ENCODE data around the gene RNF130.

DNA sequence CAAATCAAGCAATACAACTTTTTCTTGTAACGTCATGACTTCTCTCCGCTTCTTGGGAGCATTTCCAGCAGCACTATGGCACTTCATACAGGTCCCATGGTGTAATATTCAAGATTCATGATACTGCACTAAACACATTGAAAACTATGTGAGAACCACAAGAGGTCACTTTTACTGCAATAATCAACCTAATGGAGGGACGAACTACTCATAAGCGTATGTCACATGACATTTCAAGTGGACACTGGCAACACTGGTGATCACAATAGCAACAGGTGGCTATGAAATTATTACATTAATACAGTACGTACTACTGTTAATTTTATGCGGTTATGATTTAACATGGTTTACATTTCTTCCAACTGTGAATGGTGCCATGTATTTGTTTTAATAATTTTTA, 85.2 kb downstream of the RNF130 start:
- no peak for TF ChIP-seq JUND (IDR thresholded peaks at IDR 0.05)
- no peak for TF ChIP-seq FOXA1 (IDR thresholded peaks at IDR 0.05)
- TF ChIP-seq HNF4A (conservative IDR thresholded peaks at IDR 0.05), result no peak
- TF ChIP-seq, protein P1, sequence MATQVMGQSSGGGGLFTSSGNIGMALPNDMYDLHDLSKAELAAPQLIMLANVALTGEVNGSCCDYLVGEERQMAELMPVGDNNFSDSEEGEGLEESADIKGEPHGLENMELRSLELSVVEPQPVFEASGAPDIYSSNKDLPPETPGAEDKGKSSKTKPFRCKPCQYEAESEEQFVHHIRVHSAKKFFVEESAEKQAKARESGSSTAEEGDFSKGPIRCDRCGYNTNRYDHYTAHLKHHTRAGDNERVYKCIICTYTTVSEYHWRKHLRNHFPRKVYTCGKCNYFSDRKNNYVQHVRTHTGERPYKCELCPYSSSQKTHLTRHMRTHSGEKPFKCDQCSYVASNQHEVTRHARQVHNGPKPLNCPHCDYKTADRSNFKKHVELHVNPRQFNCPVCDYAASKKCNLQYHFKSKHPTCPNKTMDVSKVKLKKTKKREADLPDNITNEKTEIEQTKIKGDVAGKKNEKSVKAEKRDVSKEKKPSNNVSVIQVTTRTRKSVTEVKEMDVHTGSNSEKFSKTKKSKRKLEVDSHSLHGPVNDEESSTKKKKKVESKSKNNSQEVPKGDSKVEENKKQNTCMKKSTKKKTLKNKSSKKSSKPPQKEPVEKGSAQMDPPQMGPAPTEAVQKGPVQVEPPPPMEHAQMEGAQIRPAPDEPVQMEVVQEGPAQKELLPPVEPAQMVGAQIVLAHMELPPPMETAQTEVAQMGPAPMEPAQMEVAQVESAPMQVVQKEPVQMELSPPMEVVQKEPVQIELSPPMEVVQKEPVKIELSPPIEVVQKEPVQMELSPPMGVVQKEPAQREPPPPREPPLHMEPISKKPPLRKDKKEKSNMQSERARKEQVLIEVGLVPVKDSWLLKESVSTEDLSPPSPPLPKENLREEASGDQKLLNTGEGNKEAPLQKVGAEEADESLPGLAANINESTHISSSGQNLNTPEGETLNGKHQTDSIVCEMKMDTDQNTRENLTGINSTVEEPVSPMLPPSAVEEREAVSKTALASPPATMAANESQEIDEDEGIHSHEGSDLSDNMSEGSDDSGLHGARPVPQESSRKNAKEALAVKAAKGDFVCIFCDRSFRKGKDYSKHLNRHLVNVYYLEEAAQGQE (IDR thresholded peaks at IDR 0.05), result no peak
- TF ChIP-seq, protein P2, sequence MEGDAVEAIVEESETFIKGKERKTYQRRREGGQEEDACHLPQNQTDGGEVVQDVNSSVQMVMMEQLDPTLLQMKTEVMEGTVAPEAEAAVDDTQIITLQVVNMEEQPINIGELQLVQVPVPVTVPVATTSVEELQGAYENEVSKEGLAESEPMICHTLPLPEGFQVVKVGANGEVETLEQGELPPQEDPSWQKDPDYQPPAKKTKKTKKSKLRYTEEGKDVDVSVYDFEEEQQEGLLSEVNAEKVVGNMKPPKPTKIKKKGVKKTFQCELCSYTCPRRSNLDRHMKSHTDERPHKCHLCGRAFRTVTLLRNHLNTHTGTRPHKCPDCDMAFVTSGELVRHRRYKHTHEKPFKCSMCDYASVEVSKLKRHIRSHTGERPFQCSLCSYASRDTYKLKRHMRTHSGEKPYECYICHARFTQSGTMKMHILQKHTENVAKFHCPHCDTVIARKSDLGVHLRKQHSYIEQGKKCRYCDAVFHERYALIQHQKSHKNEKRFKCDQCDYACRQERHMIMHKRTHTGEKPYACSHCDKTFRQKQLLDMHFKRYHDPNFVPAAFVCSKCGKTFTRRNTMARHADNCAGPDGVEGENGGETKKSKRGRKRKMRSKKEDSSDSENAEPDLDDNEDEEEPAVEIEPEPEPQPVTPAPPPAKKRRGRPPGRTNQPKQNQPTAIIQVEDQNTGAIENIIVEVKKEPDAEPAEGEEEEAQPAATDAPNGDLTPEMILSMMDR (IDR thresholded peaks at IDR 0.05; ENCODE audit: low read depth, low read length, missing input control), result no peak
- TF ChIP-seq, protein P3, sequence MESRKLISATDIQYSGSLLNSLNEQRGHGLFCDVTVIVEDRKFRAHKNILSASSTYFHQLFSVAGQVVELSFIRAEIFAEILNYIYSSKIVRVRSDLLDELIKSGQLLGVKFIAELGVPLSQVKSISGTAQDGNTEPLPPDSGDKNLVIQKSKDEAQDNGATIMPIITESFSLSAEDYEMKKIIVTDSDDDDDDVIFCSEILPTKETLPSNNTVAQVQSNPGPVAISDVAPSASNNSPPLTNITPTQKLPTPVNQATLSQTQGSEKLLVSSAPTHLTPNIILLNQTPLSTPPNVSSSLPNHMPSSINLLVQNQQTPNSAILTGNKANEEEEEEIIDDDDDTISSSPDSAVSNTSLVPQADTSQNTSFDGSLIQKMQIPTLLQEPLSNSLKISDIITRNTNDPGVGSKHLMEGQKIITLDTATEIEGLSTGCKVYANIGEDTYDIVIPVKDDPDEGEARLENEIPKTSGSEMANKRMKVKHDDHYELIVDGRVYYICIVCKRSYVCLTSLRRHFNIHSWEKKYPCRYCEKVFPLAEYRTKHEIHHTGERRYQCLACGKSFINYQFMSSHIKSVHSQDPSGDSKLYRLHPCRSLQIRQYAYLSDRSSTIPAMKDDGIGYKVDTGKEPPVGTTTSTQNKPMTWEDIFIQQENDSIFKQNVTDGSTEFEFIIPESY (IDR thresholded peaks at IDR 0.05), result no peak
- TF ChIP-seq GABPA (IDR thresholded peaks at IDR 0.05 in 1 of 2, conservative IDR thresholded peaks at IDR 0.05 in 1 of 2), result no peak
